Activated naive CD4-positive, alpha-beta T cell treated with anti-CD3 and anti-CD28 coated beads, Interleukin-2, amount 50 U/mL, for 24 hours (primary cell): ENCODE data around the gene TTC13.
A peak's percentile ranks its signal among the peaks of the same experiment; 100 is the strongest.
"Not testable (repeated sequence)": the region's sequence is repeated elsewhere in the genome, so short reads cannot be mapped to it uniquely, and the experiment has no call there.

Experiments
- H3K27ac Mint-ChIP-seq: one replicate; pipeline ENCODE4 v1.8.0; 2021; ENCODE audit warnings: mild to moderate bottlenecking, mixed read lengths
- H3K27me3 Mint-ChIP-seq: one replicate; pipeline ENCODE4 v1.8.0; 2021; ENCODE audit warnings: mixed read lengths
- H3K36me3 Mint-ChIP-seq: one replicate; pipeline ENCODE4 v1.8.0; 2021; ENCODE audit warnings: mixed read lengths
- H3K4me1 Mint-ChIP-seq: one replicate; pipeline ENCODE4 v1.8.0; 2021; ENCODE audit warnings: mixed read lengths
- H3K4me3 Mint-ChIP-seq: one replicate; pipeline ENCODE4 v1.8.0; 2021; ENCODE audit warnings: mild to moderate bottlenecking, mixed read lengths
- H3K9me3 Mint-ChIP-seq: one replicate; pipeline ENCODE4 v1.8.0; 2021; ENCODE audit warnings: mixed read lengths

The TTC13 gene

GRCh38 chr1:231007535-231007934 lies 28.9 kb upstream of the TTC13 start:
- H3K27ac Mint-ChIP-seq, H3K4me3 Mint-ChIP-seq, H3K4me1 Mint-ChIP-seq, H3K27me3 Mint-ChIP-seq: not testable (repeated sequence)
- Mint-ChIP-seq H3K36me3 (peaks cover 33% of the 10 kb centered on the region), H3K9me3 (peaks cover 26% of the 10 kb centered on the region)

- Mint-ChIP-seq H3K27ac (no peak overlapping the region), H3K36me3 (peaks cover 47% of the 10 kb centered on the region), H3K27me3 (no peaks in the 10 kb centered on the region), H3K4me3 (no peak overlapping the region), H3K4me1 (no peaks in the 10 kb centered on the region), H3K9me3 (peaks cover 26% of the 10 kb centered on the region)
These were observed 23.2 kb upstream of the TTC13 start for GRCh38 chr1:231001892-231002291.

- peaks cover 47% of the 10 kb centered on the region for H3K36me3 Mint-ChIP-seq
- no peaks in the 10 kb centered on the region for H3K27me3 Mint-ChIP-seq
- H3K4me3 Mint-ChIP-seq: no peak overlapping the region
- no peaks in the 10 kb centered on the region for H3K4me1 Mint-ChIP-seq
- peaks cover 15% of the 10 kb centered on the region for H3K9me3 Mint-ChIP-seq
- no peak overlapping the region for H3K27ac Mint-ChIP-seq
These were observed 22.0 kb upstream of the TTC13 start for GRCh38 chr1:231000639-231001038.

GRCh38 chr1:231000201-231000600 lies 21.5 kb upstream of the TTC13 start:
- Mint-ChIP-seq H3K27me3 (no peaks in the 10 kb centered on the region), H3K36me3 (peaks cover 46% of the 10 kb centered on the region), H3K4me3 (no peak overlapping the region), H3K4me1 (no peaks in the 10 kb centered on the region), H3K27ac (no peak overlapping the region), H3K9me3 (peaks cover 10% of the 10 kb centered on the region)

GRCh38 chr1:230994860-230995259 lies 16.2 kb upstream of the TTC13 start:
- H3K9me3 Mint-ChIP-seq: no peaks in the 10 kb centered on the region
- no peak overlapping the region for H3K4me3 Mint-ChIP-seq
- H3K27ac Mint-ChIP-seq: no peak overlapping the region
- peaks cover 33% of the 10 kb centered on the region for H3K36me3 Mint-ChIP-seq
- H3K4me1 Mint-ChIP-seq: peaks cover 1% of the 10 kb centered on the region
- H3K27me3 Mint-ChIP-seq: no peaks in the 10 kb centered on the region

GRCh38 chr1:230992100-230992774 lies 13.6 kb upstream of the TTC13 start:
- H3K27me3 Mint-ChIP-seq: no peaks in the 10 kb centered on the region
- H3K4me3 Mint-ChIP-seq: no peak overlapping the region
- H3K4me1 Mint-ChIP-seq: peaks cover 6% of the 10 kb centered on the region
- no peaks in the 10 kb centered on the region for H3K9me3 Mint-ChIP-seq
- no peak overlapping the region for H3K27ac Mint-ChIP-seq
- H3K36me3 Mint-ChIP-seq: peaks cover 22% of the 10 kb centered on the region

- Mint-ChIP-seq H3K4me3 (no peak overlapping the region), H3K4me1 (peaks cover 33% of the 10 kb centered on the region), H3K36me3 (peaks cover 15% of the 10 kb centered on the region), H3K27me3 (no peaks in the 10 kb centered on the region), H3K9me3 (no peaks in the 10 kb centered on the region), H3K27ac (no peak overlapping the region)
These were observed 8.8 kb upstream of the TTC13 start for GRCh38 chr1:230987448-230987847.

- H3K27ac Mint-ChIP-seq: no peak overlapping the region
- H3K4me1 Mint-ChIP-seq: peaks cover 33% of the 10 kb centered on the region
- no peaks in the 10 kb centered on the region for H3K9me3 Mint-ChIP-seq
These were observed 8.3 kb upstream of the TTC13 start for GRCh38 chr1:230986976-230987375.

GRCh38 chr1:230985711-230986110 lies 7.0 kb upstream of the TTC13 start:
- no peaks in the 10 kb centered on the region for H3K9me3 Mint-ChIP-seq
- no peak overlapping the region for H3K4me3 Mint-ChIP-seq
- no peaks in the 10 kb centered on the region for H3K27me3 Mint-ChIP-seq
- peaks cover 33% of the 10 kb centered on the region for H3K4me1 Mint-ChIP-seq
- peaks cover 5% of the 10 kb centered on the region for H3K36me3 Mint-ChIP-seq
- H3K27ac Mint-ChIP-seq: no peak overlapping the region

More at GRCh38 chr1:230986976-230987375, 8.3 kb upstream of the TTC13 start:
- peaks cover 11% of the 10 kb centered on the region for H3K36me3 Mint-ChIP-seq
- no peaks in the 10 kb centered on the region for H3K27me3 Mint-ChIP-seq
- H3K4me3 Mint-ChIP-seq: no peak overlapping the region

- not testable (repeated sequence) for H3K27ac Mint-ChIP-seq, H3K36me3 Mint-ChIP-seq, H3K27me3 Mint-ChIP-seq, H3K4me3 Mint-ChIP-seq, H3K9me3 Mint-ChIP-seq
- H3K4me1 Mint-ChIP-seq: peaks cover 32% of the 10 kb centered on the region
These were observed 6.2 kb upstream of the TTC13 start for GRCh38 chr1:230984622-230985515.

- Mint-ChIP-seq H3K36me3 (peaks cover 5% of the 10 kb centered on the region), H3K4me3 (no peak overlapping the region), H3K27me3 (no peaks in the 10 kb centered on the region), H3K9me3 (no peaks in the 10 kb centered on the region), H3K27ac (no peak overlapping the region), H3K4me1 (peaks cover 30% of the 10 kb centered on the region)
These were observed 5.2 kb upstream of the TTC13 start for GRCh38 chr1:230983811-230984210.

- no peaks in the 10 kb centered on the region for H3K9me3 Mint-ChIP-seq
- no peak overlapping the region for H3K4me3 Mint-ChIP-seq
- peaks cover 30% of the 10 kb centered on the region for H3K4me1 Mint-ChIP-seq
- H3K36me3 Mint-ChIP-seq: peaks cover 6% of the 10 kb centered on the region
- H3K27me3 Mint-ChIP-seq: no peaks in the 10 kb centered on the region
- no peak overlapping the region for H3K27ac Mint-ChIP-seq
These were observed 4.0 kb upstream of the TTC13 start for GRCh38 chr1:230982696-230983095.

GRCh38 chr1:230979952-230980351 lies 1.3 kb upstream of the TTC13 start:
- peaks cover 2% of the 10 kb centered on the region for H3K36me3 Mint-ChIP-seq
- H3K4me3 Mint-ChIP-seq: no peak overlapping the region
- peak overlapping the region; percentile 95 for H3K27ac Mint-ChIP-seq
- peaks cover 31% of the 10 kb centered on the region for H3K4me1 Mint-ChIP-seq
- no peaks in the 10 kb centered on the region for H3K27me3 Mint-ChIP-seq
- H3K9me3 Mint-ChIP-seq: no peaks in the 10 kb centered on the region

GRCh38 chr1:230979389-230979716 lies 692 bp upstream of the TTC13 start:
- peaks cover 2% of the 10 kb centered on the region for H3K36me3 Mint-ChIP-seq
- peaks cover 33% of the 10 kb centered on the region for H3K4me1 Mint-ChIP-seq
- H3K27ac Mint-ChIP-seq: peak overlapping the region; percentile 95
- H3K27me3 Mint-ChIP-seq: no peaks in the 10 kb centered on the region
- no peak overlapping the region for H3K4me3 Mint-ChIP-seq
- no peaks in the 10 kb centered on the region for H3K9me3 Mint-ChIP-seq

- H3K27ac Mint-ChIP-seq: peak overlapping the region; percentile 95
- H3K9me3 Mint-ChIP-seq: no peaks in the 10 kb centered on the region
- peaks cover 2% of the 10 kb centered on the region for H3K36me3 Mint-ChIP-seq
- peak overlapping the region; percentile 93 for H3K4me3 Mint-ChIP-seq
- H3K27me3 Mint-ChIP-seq: no peaks in the 10 kb centered on the region
- peaks cover 36% of the 10 kb centered on the region for H3K4me1 Mint-ChIP-seq
These were observed 735 bp downstream of the TTC13 start for GRCh38 chr1:230977761-230978490.
